A549 (cell line): ENCODE results near the gene DNAJC7.

Experiments used
- CEBPB ChIP-seq, 2 experiments: fragments of >200 bp in 1 of 2; sonication (Bioruptor Twin) in 1 of 2; formaldehyde crosslinking in 1 of 2; IDR thresholded peaks; 2 replicates each; pipeline ENCODE4 v1.6.1; 2012 to 2016
- MAFK ChIP-seq: fragments of 450-650 bp; IDR thresholded peaks from 2 replicates; pipeline ENCODE4 v1.6.1; 2014; ENCODE audit not compliant: partially characterized antibody
- POLR2A ChIP-seq: IDR thresholded peaks from 2 replicates; pipeline ENCODE4 v1.6.1; 2012; ENCODE audit warnings: mild to moderate bottlenecking, low read length

GRCh38 chr17:41966463-41967140 is 50.6 kb downstream of the DNAJC7 start, which contains the start of gene CNP:
- TF ChIP-seq MAFK (no peak), POLR2A (peak; percentile 84), CEBPB (IDR thresholded peaks at IDR 0.05) (no peak)
